T-cell (primary cell): Measurements from ENCODE around the gene MEI4. TPM values are rescaled to one million over a fixed set of nuclear protein-coding genes. Genes with fewer than 3 reads are reported as not detected.
"Not testable (repeated sequence)": the region's sequence is repeated elsewhere in the genome, so short reads cannot be mapped to it uniquely, and the experiment has no call there.

Experiments
- ATAC-seq, 4 experiments: fragments of 200-7000 bp in 3 of 4; fragments of 150-1000 bp in 1 of 4; cut with Tn5 transposase; replicated peaks in 1 of 4; 1 replicate in 3 of 4; 2 replicates in 1 of 4; pipeline ENCODE4 v1.10.0; 2021; ENCODE audit warnings: moderate library complexity in 3 of 4, mild to moderate bottlenecking in 2 of 4, moderate number of reproducible peaks in 1 of 4
- CTCF ChIA-PET, 2 donors: fragments of 300-600 bp; sonication (Branson Sonifier 250); formaldehyde crosslinking; loops; one replicate each; lab custom pipeline; 2022; ENCODE audit warnings: antibody characterized with exemption in 2 of 2; lab: Charles Lee
- POLR2A ChIA-PET, 2 donors: fragments of 300-600 bp; sonication (Branson Sonifier 250); formaldehyde crosslinking; loops; one replicate each; lab custom pipeline; 2022; ENCODE audit warnings: antibody characterized with exemption in 2 of 2; lab: Charles Lee
- DNase-seq, 35 experiments: peaks; one replicate each; pipeline versions ENCODE4 v3.0.0 to v3.0.0-alpha.2; 2013 to 2023
- H3K27ac ChIP-seq: one replicate; pipeline ENCODE4 v1.5.1; 2013; ENCODE audit warnings: low read length
- H3K27me3 ChIP-seq, 2 experiments: replicated peaks in 1 of 2; 1 replicate in 1 of 2; 2 replicates in 1 of 2; pipeline versions ENCODE4 v1.6.1 to v1.7.0; 2013; ENCODE audit warnings: low read length in 1 of 2, mixed read lengths in 1 of 2; ENCODE audit not compliant: control insufficient read depth in 2 of 2, insufficient read depth in 2 of 2; ENCODE audit errors: extremely low read depth in 1 of 2
- H3K36me3 ChIP-seq, 2 donors: 1 replicate in 1 of 2; 2 replicates in 1 of 2; pipeline versions ENCODE4 v1.6.1 to v1.7.0; 2013; ENCODE audit warnings: low read length in 1 of 2; ENCODE audit not compliant: control insufficient read depth in 2 of 2, insufficient read depth in 1 of 2; ENCODE audit errors: extremely low read depth in 1 of 2
- H3K4me1 ChIP-seq, 2 experiments: 1 replicate in 1 of 2; 2 replicates in 1 of 2; pipeline versions ENCODE4 v1.6.1 to v1.7.0; 2013; ENCODE audit warnings: low read length in 2 of 2, mixed read lengths in 1 of 2; ENCODE audit not compliant: insufficient read depth in 2 of 2, control insufficient read depth in 1 of 2; ENCODE audit errors: extremely low read depth in 1 of 2
- H3K4me3 ChIP-seq, 2 donors: 1 replicate in 1 of 2; 2 replicates in 1 of 2; pipeline versions ENCODE4 v1.5.1 to v1.7.0; 2013; ENCODE audit warnings: mild to moderate bottlenecking in 2 of 2, low read length in 1 of 2, moderate library complexity in 1 of 2; ENCODE audit not compliant: control insufficient read depth in 1 of 2; ENCODE audit errors: extremely low read depth in 1 of 2
- H3K9me3 ChIP-seq: 2 replicates; pipeline ENCODE4 v1.7.0; 2013
- H3K27ac Mint-ChIP-seq, 2 donors: one replicate each; pipeline ENCODE4 v1.8.0; 2020 to 2021; ENCODE audit warnings: mild to moderate bottlenecking in 2 of 2, mixed read lengths in 2 of 2
- H3K27me3 Mint-ChIP-seq, 2 donors: one replicate each; pipeline ENCODE4 v1.8.0; 2021 to 2022; ENCODE audit warnings: mixed read lengths in 2 of 2
- H3K36me3 Mint-ChIP-seq: one replicate; pipeline ENCODE4 v1.8.0; 2021; ENCODE audit warnings: mixed read lengths
- H3K4me1 Mint-ChIP-seq, 3 donors: one replicate each; pipeline ENCODE4 v1.8.0; 2020 to 2022; ENCODE audit warnings: mixed read lengths in 3 of 3, mild to moderate bottlenecking in 1 of 3
- H3K4me3 Mint-ChIP-seq, 3 donors: one replicate each; pipeline ENCODE4 v1.8.0; 2020 to 2022; ENCODE audit warnings: mild to moderate bottlenecking in 3 of 3, mixed read lengths in 3 of 3, moderate library complexity in 3 of 3
- H3K9me3 Mint-ChIP-seq, 3 donors: one replicate each; pipeline ENCODE4 v1.8.0; 2020 to 2022; ENCODE audit warnings: mixed read lengths in 3 of 3
- WGBS: methylation state at CpG from one replicate; pipeline ENCODE4 v1.1.5; 2013; ENCODE audit warnings: missing lambda C conversion rate; ENCODE audit not compliant: insufficient coverage; 5-methylcytosine and 5-hydroxymethylcytosine counted together
- total RNA-seq, 35 experiments: library from RNA in 6 of 35; stranded (reverse) in 6 of 35; fragments of 120-200 nt in 1 of 35; gene quantifications; one replicate each; pipeline versions ENCODE4 v1.2.1 to v1.2.4 and lab custom pipeline; 2013 to 2026

The MEI4 gene
- total RNA-seq, 5 donors from 2014 or later (not counting 1 experiment from before 2014, with no cell fraction given) = not detected

- H3K27ac ChIP-seq = no peak overlapping the region
- DNase-seq (no peak), ATAC-seq (no peak)
- Mint-ChIP-seq H3K4me3 (no peak overlapping the region), H3K4me1 (no peaks in the 10 kb centered on the region), H3K27ac (no peak overlapping the region), H3K36me3 (no peaks in the 10 kb centered on the region), H3K27me3 (peaks cover 4 to 6% of the 10 kb centered on the region in 2 donors), H3K9me3 (peaks cover 0 to 4% (median 0%) of the 10 kb centered on the region in 3 donors)
- no peaks in the 10 kb centered on the region for H3K27me3 ChIP-seq
- no peaks in the 10 kb centered on the region for H3K9me3 ChIP-seq
- ChIA-PET POLR2A (no interaction called here), CTCF (no interaction called here)
- no peak overlapping the region for H3K4me3 ChIP-seq
- no CpG with 5 or more reads among the region's 2 CpGs for WGBS
- no peaks in the 10 kb centered on the region for H3K4me1 ChIP-seq
- H3K36me3 ChIP-seq = no peaks in the 10 kb centered on the region
These were observed 8.6 kb upstream of the MEI4 start for GRCh38 chr6:77644102-77644705.

GRCh38 chr6:77650098-77650663 is 2.7 kb upstream of the MEI4 start:
- DNase-seq = peak in 8 of 35 experiments; percentile 0 to 9 (median 2)
- CTCF ChIA-PET = no interaction called here
- H3K27ac Mint-ChIP-seq = no peak overlapping the region
- no peaks in the 10 kb centered on the region for H3K4me1 Mint-ChIP-seq
- no peaks in the 10 kb centered on the region for H3K36me3 Mint-ChIP-seq
- Histone ChIP-seq H3K9me3 (no peaks in the 10 kb centered on the region), H3K36me3 (no peaks in the 10 kb centered on the region), H3K4me1 (peaks cover 0 to 2% of the 10 kb centered on the region in 2 experiments), H3K27me3 (peaks cover 0 to 8% of the 10 kb centered on the region in 2 experiments), H3K27ac (no peak overlapping the region), H3K4me3 (peak overlapping the region in 1 of 2 donors; percentile 33)
- peaks cover 5 to 8% (median 7%) of the 10 kb centered on the region in 3 donors for H3K9me3 Mint-ChIP-seq
- WGBS = 25% methylated on average over 33 of the region's 37 CpGs
- peak in 2 of 4 experiments; percentile 20 to 45 for ATAC-seq
- H3K27me3 Mint-ChIP-seq = peaks cover 9 to 18% of the 10 kb centered on the region in 2 donors
- peak overlapping the region in 2 of 3 donors; percentile 17 to 53 for H3K4me3 Mint-ChIP-seq
- POLR2A ChIA-PET = no interaction called here

- Mint-ChIP-seq H3K27ac (no peak overlapping the region), H3K27me3 (peaks cover 7 to 13% of the 10 kb centered on the region in 2 donors)
- POLR2A ChIA-PET = no interaction called here
These were observed 977 bp downstream of the MEI4 start for GRCh38 chr6:77653816-77654215.

GRCh38 chr6:77655035-77655434 is 2.2 kb downstream of the MEI4 start:
- H3K4me1 Mint-ChIP-seq, H3K4me1 ChIP-seq, H3K36me3 ChIP-seq, DNase-seq, H3K4me3 ChIP-seq, H3K27me3 ChIP-seq, H3K36me3 Mint-ChIP-seq, CTCF ChIA-PET, ATAC-seq, H3K9me3 ChIP-seq, H3K27ac Mint-ChIP-seq, H3K4me3 Mint-ChIP-seq, POLR2A ChIA-PET, H3K27ac ChIP-seq: not testable (repeated sequence)
- H3K27me3 Mint-ChIP-seq = peaks cover 4 to 11% of the 10 kb centered on the region in 2 donors
- WGBS = no CpG with 5 or more reads among the region's 1 CpG
- H3K9me3 Mint-ChIP-seq = peaks cover 5 to 12% (median 8%) of the 10 kb centered on the region in 3 donors

More at GRCh38 chr6:77653816-77654215, 977 bp downstream of the MEI4 start:
- peaks cover 0 to 2% of the 10 kb centered on the region in 2 experiments for H3K4me1 ChIP-seq
- peaks cover 0 to 8% of the 10 kb centered on the region in 2 experiments for H3K27me3 ChIP-seq
- no peaks in the 10 kb centered on the region for H3K36me3 ChIP-seq
- H3K9me3 Mint-ChIP-seq = peaks cover 5 to 12% (median 8%) of the 10 kb centered on the region in 3 donors
- CTCF ChIA-PET = no interaction called here
- H3K4me3 ChIP-seq = no peak overlapping the region
- DNase-seq (no peak), ATAC-seq (no peak)
- no peak overlapping the region for H3K4me3 Mint-ChIP-seq
- no peaks in the 10 kb centered on the region for H3K4me1 Mint-ChIP-seq
- H3K9me3 ChIP-seq = no peaks in the 10 kb centered on the region
- no peak overlapping the region for H3K27ac ChIP-seq
- H3K36me3 Mint-ChIP-seq = no peaks in the 10 kb centered on the region

GRCh38 chr6:77656999-77657764 is 4.3 kb downstream of the MEI4 start:
- H3K36me3 Mint-ChIP-seq = no peaks in the 10 kb centered on the region
- ATAC-seq (no peak), DNase-seq (no peak)
- Histone ChIP-seq H3K9me3 (no peaks in the 10 kb centered on the region), H3K4me1 (no peaks in the 10 kb centered on the region), H3K36me3 (no peaks in the 10 kb centered on the region), H3K27me3 (no peaks in the 10 kb centered on the region), H3K27ac (no peak overlapping the region), H3K4me3 (no peak overlapping the region)
- H3K27ac Mint-ChIP-seq = no peak overlapping the region
- no CpG with 5 or more reads among the region's 1 CpG for WGBS
- ChIA-PET POLR2A (interaction anchor here in 1 of 2 donors (0.6 kb wide), 1 partner anchor 122 kb away, joined by 3 read pairs; no protein-coding TSS in a partner anchor), CTCF (no interaction called here)
- no peaks in the 10 kb centered on the region for H3K4me1 Mint-ChIP-seq
- peaks cover 0 to 2% of the 10 kb centered on the region in 2 donors for H3K27me3 Mint-ChIP-seq
- no peak overlapping the region for H3K4me3 Mint-ChIP-seq
- peaks cover under 1 to 6% (median under 1%) of the 10 kb centered on the region in 3 donors for H3K9me3 Mint-ChIP-seq

- CTCF ChIA-PET = no interaction called here
- ATAC-seq (no peak), DNase-seq (no peak)
- no peaks in the 10 kb centered on the region for H3K4me1 Mint-ChIP-seq
- H3K27ac Mint-ChIP-seq = no peak overlapping the region
- Histone ChIP-seq H3K36me3 (no peaks in the 10 kb centered on the region), H3K9me3 (no peaks in the 10 kb centered on the region), H3K27ac (no peak overlapping the region), H3K27me3 (no peaks in the 10 kb centered on the region), H3K4me1 (no peaks in the 10 kb centered on the region), H3K4me3 (no peak overlapping the region)
- WGBS = 100% methylated on average over 1 of the region's 4 CpGs
- H3K4me3 Mint-ChIP-seq = no peak overlapping the region
- POLR2A ChIA-PET = no interaction called here
- peaks cover 0 to 6% (median 3%) of the 10 kb centered on the region in 3 donors for H3K9me3 Mint-ChIP-seq
- H3K27me3 Mint-ChIP-seq = no peaks in the 10 kb centered on the region
- no peaks in the 10 kb centered on the region for H3K36me3 Mint-ChIP-seq
These were observed 13.5 kb downstream of the MEI4 start for GRCh38 chr6:77666340-77666739.
